HK-2 (cell line): Measurements from ENCODE around the gene PLEKHG4.

ENCODE experiments used
- DNase-seq: peaks from one replicate; pipeline ENCODE4 v3.0.0-alpha.2; 2018; ENCODE audit not compliant: unreplicated experiment

Gene PLEKHG4

GRCh38 chr16:67336648-67337047 is 57.3 kb downstream of the PLEKHG4 start:
- DNase-seq = no peak
